GM18517 (cell line): ENCODE results near the gene LUZP1.
A peak's percentile ranks its signal among the peaks of the same experiment; 100 is the strongest.

Source experiments
- ATAC-seq: cut with Tn5 transposase; IDR thresholded peaks from one replicate; pipeline ENCODE4 v1.9.1; 2021; ENCODE audit warnings: mild to moderate bottlenecking, moderate library complexity; ENCODE audit not compliant: unreplicated experiment

Gene LUZP1

GRCh38 chr1:23156940-23157339, 11.7 kb downstream of the LUZP1 start:
- no peak for ATAC-seq

- no peak for ATAC-seq
Observed at GRCh38 chr1:23152966-23153684, 15.5 kb downstream of the LUZP1 start.

- ATAC-seq, result no peak
Observed at GRCh38 chr1:23150742-23151141, 17.9 kb downstream of the LUZP1 start.

- no peak for ATAC-seq
Observed at GRCh38 chr1:23150125-23150524, 18.5 kb downstream of the LUZP1 start.

- ATAC-seq, result peak; percentile 64
Observed at GRCh38 chr1:23149114-23149513, 19.5 kb downstream of the LUZP1 start.

- no peak for ATAC-seq
Observed at GRCh38 chr1:23148084-23148483, 20.6 kb downstream of the LUZP1 start.

- ATAC-seq, result no peak
Observed at GRCh38 chr1:23140940-23141596, 27.6 kb downstream of the LUZP1 start.

GRCh38 chr1:23135268-23135667, 33.4 kb downstream of the LUZP1 start:
- no peak for ATAC-seq

GRCh38 chr1:23134055-23134454, 34.6 kb downstream of the LUZP1 start:
- no peak for ATAC-seq

- no peak for ATAC-seq
Observed at GRCh38 chr1:23133587-23133986, 35.1 kb downstream of the LUZP1 start.

- ATAC-seq, result no peak
Observed at GRCh38 chr1:23132033-23132432, 36.6 kb downstream of the LUZP1 start.

GRCh38 chr1:23129846-23130245, 38.8 kb downstream of the LUZP1 start:
- ATAC-seq, result no peak

- no peak for ATAC-seq
Observed at GRCh38 chr1:23126801-23127200, 41.9 kb downstream of the LUZP1 start.

GRCh38 chr1:23126200-23126599, 42.5 kb downstream of the LUZP1 start:
- ATAC-seq, result no peak

- ATAC-seq, result no peak
Observed at GRCh38 chr1:23125489-23125888, 43.2 kb downstream of the LUZP1 start.

GRCh38 chr1:23124259-23125026, 44.2 kb downstream of the LUZP1 start:
- ATAC-seq, result no peak

- ATAC-seq, result no peak
Observed at GRCh38 chr1:23123528-23123927, 45.1 kb downstream of the LUZP1 start.

- no peak for ATAC-seq
Observed at GRCh38 chr1:23122796-23123195, 45.9 kb downstream of the LUZP1 start.

- ATAC-seq, result no peak
Observed at GRCh38 chr1:23122023-23122748, 46.5 kb downstream of the LUZP1 start.

- no peak for ATAC-seq
Observed at GRCh38 chr1:23120383-23120782, 48.3 kb downstream of the LUZP1 start.
